Measurements from ENCODE around the gene POLR3A.

- TF ChIP-seq CTCF (IDR thresholded peaks at IDR 0.05; ENCODE audit: insufficient read depth, low read length, poor library complexity, severe bottlenecking) (no peak), EZH2phosphoT487 (conservative IDR thresholded peaks at IDR 0.05; ENCODE audit: low read length) (no peak)
These were observed 107.3 kb downstream of the POLR3A start for GRCh38 chr10:77922055-77922454.

Data from SU-DHL-6 (cell line).